A673 (cell line): ENCODE results near the gene RECQL5. TPM values are rescaled to one million over a fixed set of nuclear protein-coding genes. Genes with fewer than 3 reads are reported as not detected.

Source experiments
- BruUV-seq: library from RNA; stranded (reverse); fragments of 400-500 nt; replicated peaks from 2 replicates; lab custom pipeline; 2021; lab: Mats Ljungman, UMichigan
- CTCF ChIA-PET: fragments of 300-600 bp; sonication (Branson Sonifier 250); formaldehyde crosslinking; loops from one replicate; lab custom pipeline; 2022; ENCODE audit warnings: antibody characterized with exemption; lab: Charles Lee
- POLR2A ChIA-PET: fragments of 300-600 bp; sonication (Branson Sonifier 250); formaldehyde crosslinking; loops from one replicate; lab custom pipeline; 2022; ENCODE audit warnings: antibody characterized with exemption; ENCODE audit not compliant: low non-redundant PET; lab: Charles Lee
- DNase-seq: peaks from one replicate; pipeline ENCODE4 v3.0.0-alpha.2; 2015; ENCODE audit warnings: low spot score
- H3K27ac ChIP-seq: fragments of 200-600 bp; sonication (generic); 2 replicates; pipeline ENCODE4 v1.5.1; 2016; ENCODE audit warnings: mixed run types, low read depth, mild to moderate bottlenecking, mixed read lengths, antibody characterized with exemption, low read length; ENCODE audit not compliant: poor library complexity, severe bottlenecking
- H3K27me3 ChIP-seq: fragments of 200-600 bp; sonication (generic); replicated peaks from 2 replicates; pipeline ENCODE4 v1.6.1; 2017; ENCODE audit warnings: mixed run types, low read depth, mild to moderate bottlenecking, mixed read lengths, antibody characterized with exemption, low read length; ENCODE audit not compliant: insufficient read depth, poor library complexity
- H3K36me3 ChIP-seq: fragments of 200-600 bp; sonication (generic); 2 replicates; pipeline ENCODE4 v1.6.1; 2016; ENCODE audit warnings: mixed run types, mild to moderate bottlenecking, mixed read lengths, antibody characterized with exemption, low read length; ENCODE audit not compliant: insufficient read depth, poor library complexity, severe bottlenecking
- H3K4me1 ChIP-seq: fragments of 200-600 bp; sonication (generic); 2 replicates; pipeline ENCODE4 v1.6.1; 2017; ENCODE audit warnings: mixed run types, mild to moderate bottlenecking, mixed read lengths, antibody characterized with exemption, low read length; ENCODE audit not compliant: insufficient read depth, poor library complexity, severe bottlenecking
- H3K4me3 ChIP-seq: fragments of 200-600 bp; sonication (generic); 2 replicates; pipeline ENCODE4 v1.5.1; 2016; ENCODE audit warnings: low read depth, mixed run types, mild to moderate bottlenecking, mixed read lengths, low read length; ENCODE audit not compliant: poor library complexity, severe bottlenecking
- H3K9me3 ChIP-seq: fragments of 200-600 bp; sonication (generic); 2 replicates; pipeline ENCODE4 v1.6.1; 2016; ENCODE audit warnings: mixed run types, low read depth, mild to moderate bottlenecking, mixed read lengths, antibody characterized with exemption, low read length; ENCODE audit not compliant: poor library complexity, severe bottlenecking
- EZH2 ChIP-seq: fragments of 200-600 bp; sonication (generic); IDR thresholded peaks from 2 replicates; pipeline ENCODE4 v1.6.1; 2017; ENCODE audit warnings: borderline replicate concordance, low read depth, mild to moderate bottlenecking, mixed read lengths, antibody characterized with exemption, low read length; ENCODE audit not compliant: poor library complexity, severe bottlenecking
- intact Hi-C: fragments of 100-400 bp; cut with micrococcal nuclease; formaldehyde crosslinking; loops from one replicate; pipeline ENCODE4 v1.10.0; 2022; ENCODE audit not compliant: unreplicated experiment
- total RNA-seq: library from RNA; stranded (reverse); gene quantifications from 2 replicates; pipeline ENCODE4 v1.2.3, GENCODE V29; 2021
- TF ChIP-seq, protein P1 (sequence below): fragments of 300-800, 200-600 bp; sonication (generic); conservative IDR thresholded peaks from 2 replicates; pipeline ENCODE4 v1.5.1; 2017; ENCODE audit warnings: low read depth, mild to moderate bottlenecking, antibody characterized with exemption, low read length, moderate library complexity, mixed read lengths

RECQL5 gene
- total RNA-seq, 1 experiment from 2014 or later = 30.6 TPM

- H3K27me3 ChIP-seq = no peaks in the 10 kb centered on the region
- DNase-seq = no peak
- H3K36me3 ChIP-seq = no peaks in the 10 kb centered on the region
- ChIA-PET CTCF (interaction anchor here (2.7 kb wide), 1 partner anchor 10 kb away, joined by 10 read pairs; no protein-coding TSS in a partner anchor), POLR2A (no interaction called here)
- no peaks in the 10 kb centered on the region for H3K9me3 ChIP-seq
- no peak overlapping the region for H3K27ac ChIP-seq
- no peak for TF ChIP-seq EZH2
- TF ChIP-seq, protein P1, sequence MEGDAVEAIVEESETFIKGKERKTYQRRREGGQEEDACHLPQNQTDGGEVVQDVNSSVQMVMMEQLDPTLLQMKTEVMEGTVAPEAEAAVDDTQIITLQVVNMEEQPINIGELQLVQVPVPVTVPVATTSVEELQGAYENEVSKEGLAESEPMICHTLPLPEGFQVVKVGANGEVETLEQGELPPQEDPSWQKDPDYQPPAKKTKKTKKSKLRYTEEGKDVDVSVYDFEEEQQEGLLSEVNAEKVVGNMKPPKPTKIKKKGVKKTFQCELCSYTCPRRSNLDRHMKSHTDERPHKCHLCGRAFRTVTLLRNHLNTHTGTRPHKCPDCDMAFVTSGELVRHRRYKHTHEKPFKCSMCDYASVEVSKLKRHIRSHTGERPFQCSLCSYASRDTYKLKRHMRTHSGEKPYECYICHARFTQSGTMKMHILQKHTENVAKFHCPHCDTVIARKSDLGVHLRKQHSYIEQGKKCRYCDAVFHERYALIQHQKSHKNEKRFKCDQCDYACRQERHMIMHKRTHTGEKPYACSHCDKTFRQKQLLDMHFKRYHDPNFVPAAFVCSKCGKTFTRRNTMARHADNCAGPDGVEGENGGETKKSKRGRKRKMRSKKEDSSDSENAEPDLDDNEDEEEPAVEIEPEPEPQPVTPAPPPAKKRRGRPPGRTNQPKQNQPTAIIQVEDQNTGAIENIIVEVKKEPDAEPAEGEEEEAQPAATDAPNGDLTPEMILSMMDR = no peak
- intact Hi-C loops = no loop called here
- no peak overlapping the region for H3K4me3 ChIP-seq
- no TSS peak for BruUV-seq
- H3K4me1 ChIP-seq = peaks cover 9% of the 10 kb centered on the region
Measured at GRCh38 chr17:75591722-75592302, 75.1 kb downstream of the RECQL5 start.

DNA sequence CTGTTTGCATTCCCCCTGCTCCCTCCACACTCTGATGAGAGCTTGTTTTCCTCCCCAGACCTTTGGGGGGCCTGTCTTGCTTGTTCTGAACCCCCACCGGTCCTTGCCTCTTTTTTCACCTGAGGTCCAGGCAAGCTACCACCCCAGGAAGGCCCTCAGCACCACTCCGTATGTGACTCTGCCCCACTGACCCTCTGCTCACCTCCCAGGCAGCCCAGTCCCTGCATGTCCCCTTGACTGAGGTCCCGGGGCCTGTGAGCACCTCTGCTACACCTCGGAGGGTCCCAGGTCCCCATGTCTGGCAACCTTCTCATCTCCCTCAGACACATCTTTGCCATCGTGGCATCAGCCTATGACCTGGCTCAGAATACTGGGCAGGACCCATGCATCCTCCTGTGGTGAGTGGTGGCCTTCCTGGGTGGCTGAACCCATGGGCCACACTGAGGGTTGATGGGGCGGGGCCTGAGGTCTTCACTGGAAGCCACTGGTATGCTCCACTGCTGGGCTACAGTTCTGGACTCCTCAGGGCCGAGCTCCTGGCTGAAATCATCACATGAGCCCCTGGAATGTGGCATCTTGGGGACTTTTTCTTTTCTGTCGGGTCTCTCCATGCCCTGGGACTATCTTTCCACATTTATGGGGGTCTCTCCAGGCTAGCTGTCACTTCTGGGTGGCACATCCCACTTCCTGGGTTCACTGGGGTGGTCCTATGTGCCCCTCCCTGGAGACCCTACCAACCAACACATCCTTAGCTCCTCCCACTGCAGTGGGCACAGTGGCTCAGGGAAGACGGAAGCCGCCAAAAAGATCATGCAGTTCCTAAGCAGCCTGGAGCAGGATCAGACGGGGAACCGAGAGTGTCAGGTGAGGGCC lies 75.9 kb downstream of the RECQL5 start:
- Histone ChIP-seq H3K4me1 (peaks cover 9% of the 10 kb centered on the region), H3K4me3 (no peak overlapping the region), H3K36me3 (no peaks in the 10 kb centered on the region), H3K9me3 (no peaks in the 10 kb centered on the region), H3K27me3 (no peaks in the 10 kb centered on the region), H3K27ac (no peak overlapping the region)
- intact Hi-C loops = no loop called here
- ChIA-PET POLR2A (no interaction called here), CTCF (interaction anchor here (2.7 kb wide), 1 partner anchor 10 kb away, joined by 10 read pairs; no protein-coding TSS in a partner anchor)
- TF ChIP-seq, protein P1 = no peak
- no peak for TF ChIP-seq EZH2
- BruUV-seq = no TSS peak
- no peak for DNase-seq

GRCh38 chr17:75590314-75590761 lies 76.6 kb downstream of the RECQL5 start:
- peaks cover 9% of the 10 kb centered on the region for H3K4me1 ChIP-seq
- H3K36me3 ChIP-seq = no peaks in the 10 kb centered on the region
- peak overlapping the region; percentile 55 for H3K4me3 ChIP-seq
- TF ChIP-seq EZH2 = no peak
- TF ChIP-seq, protein P1 = no peak
- no TSS peak for BruUV-seq
- H3K27me3 ChIP-seq = no peaks in the 10 kb centered on the region
- no peaks in the 10 kb centered on the region for H3K9me3 ChIP-seq
- no peak for DNase-seq
- POLR2A ChIA-PET = interaction anchor here (0.6 kb wide), 1 partner anchor 326 kb away, joined by 9 read pairs; no protein-coding TSS in a partner anchor
- intact Hi-C loops = no loop called here
- CTCF ChIA-PET = interaction anchor here (2.7 kb wide), 1 partner anchor 11 kb away, joined by 10 read pairs; no protein-coding TSS in a partner anchor
- H3K27ac ChIP-seq = no peak overlapping the region
